ENCODE results near the gene STARD5.

DNA sequence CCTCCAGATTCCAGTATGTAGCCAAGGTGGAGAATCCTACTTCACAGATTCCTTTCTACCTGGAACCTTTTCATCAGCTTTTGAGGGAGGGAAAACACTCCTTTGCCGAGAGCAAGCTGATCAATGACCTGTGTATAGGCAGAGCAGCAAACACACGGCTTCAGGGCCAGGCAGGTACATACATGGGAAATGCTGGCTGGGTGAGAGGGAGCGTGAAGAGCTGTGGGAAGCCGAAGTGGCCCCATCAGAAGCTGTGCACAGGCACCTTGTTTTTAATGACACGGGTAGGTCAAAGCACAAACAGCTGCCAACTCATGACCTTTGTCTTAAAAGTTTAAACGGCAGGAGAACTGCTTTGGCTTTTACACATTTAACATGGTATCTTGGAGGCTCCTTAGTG lies 25.3 kb downstream of the STARD5 start:
- TF ChIP-seq, protein P1, sequence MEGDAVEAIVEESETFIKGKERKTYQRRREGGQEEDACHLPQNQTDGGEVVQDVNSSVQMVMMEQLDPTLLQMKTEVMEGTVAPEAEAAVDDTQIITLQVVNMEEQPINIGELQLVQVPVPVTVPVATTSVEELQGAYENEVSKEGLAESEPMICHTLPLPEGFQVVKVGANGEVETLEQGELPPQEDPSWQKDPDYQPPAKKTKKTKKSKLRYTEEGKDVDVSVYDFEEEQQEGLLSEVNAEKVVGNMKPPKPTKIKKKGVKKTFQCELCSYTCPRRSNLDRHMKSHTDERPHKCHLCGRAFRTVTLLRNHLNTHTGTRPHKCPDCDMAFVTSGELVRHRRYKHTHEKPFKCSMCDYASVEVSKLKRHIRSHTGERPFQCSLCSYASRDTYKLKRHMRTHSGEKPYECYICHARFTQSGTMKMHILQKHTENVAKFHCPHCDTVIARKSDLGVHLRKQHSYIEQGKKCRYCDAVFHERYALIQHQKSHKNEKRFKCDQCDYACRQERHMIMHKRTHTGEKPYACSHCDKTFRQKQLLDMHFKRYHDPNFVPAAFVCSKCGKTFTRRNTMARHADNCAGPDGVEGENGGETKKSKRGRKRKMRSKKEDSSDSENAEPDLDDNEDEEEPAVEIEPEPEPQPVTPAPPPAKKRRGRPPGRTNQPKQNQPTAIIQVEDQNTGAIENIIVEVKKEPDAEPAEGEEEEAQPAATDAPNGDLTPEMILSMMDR (conservative IDR thresholded peaks at IDR 0.05), result no peak
- no peak for TF ChIP-seq ZFX (IDR thresholded peaks at IDR 0.05)

All from C4-2B (cell line).